ENCODE data around the gene MUC3A. TPM values are rescaled to one million over a fixed set of nuclear protein-coding genes. Genes with fewer than 3 reads are reported as not detected.

Gene MUC3A, protein sequence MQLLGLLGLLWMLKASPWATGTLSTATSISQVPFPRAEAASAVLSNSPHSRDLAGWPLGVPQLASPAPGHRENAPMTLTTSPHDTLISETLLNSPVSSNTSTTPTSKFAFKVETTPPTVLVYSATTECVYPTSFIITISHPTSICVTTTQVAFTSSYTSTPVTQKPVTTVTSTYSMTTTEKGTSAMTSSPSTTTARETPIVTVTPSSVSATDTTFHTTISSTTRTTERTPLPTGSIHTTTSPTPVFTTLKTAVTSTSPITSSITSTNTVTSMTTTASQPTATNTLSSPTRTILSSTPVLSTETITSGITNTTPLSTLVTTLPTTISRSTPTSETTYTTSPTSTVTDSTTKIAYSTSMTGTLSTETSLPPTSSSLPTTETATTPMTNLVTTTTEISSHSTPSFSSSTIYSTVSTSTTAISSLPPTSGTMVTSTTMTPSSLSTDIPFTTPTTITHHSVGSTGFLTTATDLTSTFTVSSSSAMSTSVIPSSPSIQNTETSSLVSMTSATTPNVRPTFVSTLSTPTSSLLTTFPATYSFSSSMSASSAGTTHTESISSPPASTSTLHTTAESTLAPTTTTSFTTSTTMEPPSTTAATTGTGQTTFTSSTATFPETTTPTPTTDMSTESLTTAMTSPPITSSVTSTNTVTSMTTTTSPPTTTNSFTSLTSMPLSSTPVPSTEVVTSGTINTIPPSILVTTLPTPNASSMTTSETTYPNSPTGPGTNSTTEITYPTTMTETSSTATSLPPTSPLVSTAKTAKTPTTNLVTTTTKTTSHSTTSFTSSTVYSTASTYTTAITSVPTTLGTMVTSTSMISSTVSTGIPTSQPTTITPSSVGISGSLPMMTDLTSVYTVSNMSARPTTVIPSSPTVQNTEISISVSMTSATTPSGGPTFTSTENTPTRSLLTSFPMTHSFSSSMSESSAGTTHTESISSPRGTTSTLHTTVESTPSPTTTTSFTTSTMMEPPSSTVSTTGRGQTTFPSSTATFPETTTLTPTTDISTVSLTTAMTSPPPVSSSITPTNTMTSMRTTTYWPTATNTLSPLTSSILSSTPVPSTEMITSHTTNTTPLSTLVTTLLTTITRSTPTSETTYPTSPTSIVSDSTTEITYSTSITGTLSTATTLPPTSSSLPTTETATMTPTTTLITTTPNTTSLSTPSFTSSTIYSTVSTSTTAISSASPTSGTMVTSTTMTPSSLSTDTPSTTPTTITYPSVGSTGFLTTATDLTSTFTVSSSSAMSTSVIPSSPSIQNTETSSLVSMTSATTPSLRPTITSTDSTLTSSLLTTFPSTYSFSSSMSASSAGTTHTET (N-terminal part only)
- total RNA-seq: under 1 TPM in 1 of 2 donors, not detected in 1; 0.49 TPM

- Histone ChIP-seq H3K36me3 (no peaks in the 10 kb centered on the region), H3K9me3 (no peaks in the 10 kb centered on the region), H3K4me3 (no peak within 1 kb of the TSS), H3K27ac (no peak within 1 kb of the TSS), H3K27me3 (replicated peaks; ENCODE audit: insufficient read depth) (no peaks in the 10 kb centered on the region), H3K4me1 (ENCODE audit: control insufficient read depth in 1 of 2, low read depth in 2 of 2) (no peaks in the 10 kb centered on the region)
- DNase-seq (ENCODE audit: low spot score): no peak
- ATAC-seq (ENCODE audit: insufficient number of reproducible peaks, low FRiP score, low read depth): no peak
- no peak for TF ChIP-seq CTCF (IDR thresholded peaks at IDR 0.05)
Observed at GRCh38 chr7:100949227-100949932, at the start of gene MUC3A. Gene MUC3A (plus strand): TSS chr7:100949534. CDS start chr7:100949625, 91 bp downstream.

GRCh38 chr7:100900978-100901377 lies 48.4 kb upstream of the MUC3A start:
- Histone ChIP-seq H3K4me1 (ENCODE audit: control insufficient read depth in 1 of 2, low read depth in 2 of 2) (peaks cover 0 to 14% of the 10 kb centered on the region in 2 donors), H3K9me3 (no peaks in the 10 kb centered on the region), H3K36me3 (no peaks in the 10 kb centered on the region), H3K4me3 (no peak overlapping the region), H3K27me3 (replicated peaks; ENCODE audit: insufficient read depth) (peaks cover 7% of the 10 kb centered on the region), H3K27ac (no peak overlapping the region)
- ATAC-seq (ENCODE audit: insufficient number of reproducible peaks, low FRiP score, low read depth) (no peak), DNase-seq (ENCODE audit: low spot score) (no peak)
- no peak for TF ChIP-seq CTCF (IDR thresholded peaks at IDR 0.05)

DNA sequence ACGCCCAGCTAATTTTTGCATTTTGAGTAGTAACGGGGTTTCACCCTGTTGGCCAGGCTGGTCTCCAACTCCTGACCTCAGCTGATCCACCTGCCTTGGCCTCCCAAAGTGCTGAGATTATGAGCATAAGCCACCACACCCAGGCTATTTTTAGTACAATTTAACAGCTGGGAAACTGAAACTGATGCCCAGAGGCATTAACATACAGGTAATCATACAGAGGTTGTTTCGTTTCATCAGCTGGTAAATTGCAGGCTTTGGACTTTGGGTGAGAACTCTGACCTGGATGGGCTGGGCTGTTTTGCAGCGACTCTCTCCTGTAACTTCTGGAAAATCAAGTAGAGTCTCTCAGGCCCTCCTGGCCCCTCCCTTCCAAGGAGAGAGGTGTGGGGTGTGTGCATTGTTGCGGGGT lies 47.4 kb upstream of the MUC3A start:
- Histone ChIP-seq H3K4me3 (no peak overlapping the region), H3K36me3 (no peaks in the 10 kb centered on the region), H3K4me1 (ENCODE audit: control insufficient read depth in 1 of 2, low read depth in 2 of 2) (peaks cover 0 to 5% of the 10 kb centered on the region in 2 donors), H3K27me3 (replicated peaks; ENCODE audit: insufficient read depth) (no peaks in the 10 kb centered on the region), H3K9me3 (no peaks in the 10 kb centered on the region), H3K27ac (no peak overlapping the region)
- TF ChIP-seq CTCF (IDR thresholded peaks at IDR 0.05): no peak
- DNase-seq (ENCODE audit: low spot score): no peak
- ATAC-seq (ENCODE audit: insufficient number of reproducible peaks, low FRiP score, low read depth): no peak

DNA sequence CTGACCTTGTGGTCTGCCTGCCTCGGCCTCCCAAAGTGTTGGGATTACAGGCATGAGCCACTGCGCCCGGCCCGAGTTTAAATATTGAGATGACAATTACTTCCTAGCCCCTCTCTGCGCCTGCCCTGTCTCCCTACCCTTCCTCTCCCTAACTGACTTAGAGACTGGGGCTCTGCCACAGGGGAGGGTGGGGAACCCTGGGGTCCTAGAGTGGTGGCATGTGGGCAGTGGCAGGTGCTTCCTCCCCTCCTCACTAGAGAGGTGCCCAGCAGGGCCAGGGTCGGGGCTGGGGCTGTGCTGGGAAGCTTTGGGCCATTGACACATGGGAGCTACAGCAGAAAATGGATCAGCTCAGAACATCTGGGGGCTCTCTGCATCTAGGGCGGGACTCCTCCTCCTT lies 46.7 kb upstream of the MUC3A start:
- Histone ChIP-seq H3K27me3 (replicated peaks; ENCODE audit: insufficient read depth) (no peaks in the 10 kb centered on the region), H3K27ac (no peak overlapping the region), H3K4me1 (ENCODE audit: control insufficient read depth in 1 of 2, low read depth in 2 of 2) (no peaks in the 10 kb centered on the region), H3K36me3 (no peaks in the 10 kb centered on the region), H3K9me3 (no peaks in the 10 kb centered on the region), H3K4me3 (no peak overlapping the region)
- ATAC-seq (ENCODE audit: insufficient number of reproducible peaks, low FRiP score, low read depth): no peak
- TF ChIP-seq CTCF (IDR thresholded peaks at IDR 0.05): no peak
- DNase-seq (ENCODE audit: low spot score): no peak

All from thoracic aorta (tissue), 2 donors.